PFSK-1 (cell line): ENCODE data around the gene SIMC1.

Source experiments
- FOXP2 ChIP-seq: optimal IDR thresholded peaks from 2 replicates; pipeline ENCODE3; 2011; ENCODE audit warnings: borderline replicate concordance, control low read depth, inconsistent platforms; ENCODE audit not compliant: insufficient read depth; ENCODE audit errors: extremely low read length, extremely low read depth
- POLR2AphosphoS5 ChIP-seq: IDR thresholded peaks from 2 replicates; pipeline ENCODE4 v1.6.1; 2012; ENCODE audit warnings: low read depth, mild to moderate bottlenecking, control low read depth, low read length, moderate library complexity
- SIN3A ChIP-seq: IDR thresholded peaks from 2 replicates; pipeline ENCODE4 v1.6.1; 2012; ENCODE audit warnings: mild to moderate bottlenecking, low read length, moderate library complexity, borderline replicate concordance; ENCODE audit not compliant: insufficient read depth
- TAF1 ChIP-seq: IDR thresholded peaks from 2 replicates; pipeline ENCODE4 v1.6.1; 2012; ENCODE audit warnings: low read length, control low read depth, borderline replicate concordance; ENCODE audit not compliant: insufficient read depth
- TF ChIP-seq, protein P1 (sequence below), 2 experiments: IDR thresholded peaks; 2 replicates each; pipeline versions ENCODE4 v1.6.1 to v1.8.0; 2011 to 2012; ENCODE audit warnings: low read depth in 2 of 2, low read length in 2 of 2, control low read depth in 1 of 2, inconsistent platforms in 1 of 2, mild to moderate bottlenecking in 1 of 2, moderate library complexity in 1 of 2; ENCODE audit not compliant: insufficient read depth in 1 of 2

SIMC1 gene

DNA sequence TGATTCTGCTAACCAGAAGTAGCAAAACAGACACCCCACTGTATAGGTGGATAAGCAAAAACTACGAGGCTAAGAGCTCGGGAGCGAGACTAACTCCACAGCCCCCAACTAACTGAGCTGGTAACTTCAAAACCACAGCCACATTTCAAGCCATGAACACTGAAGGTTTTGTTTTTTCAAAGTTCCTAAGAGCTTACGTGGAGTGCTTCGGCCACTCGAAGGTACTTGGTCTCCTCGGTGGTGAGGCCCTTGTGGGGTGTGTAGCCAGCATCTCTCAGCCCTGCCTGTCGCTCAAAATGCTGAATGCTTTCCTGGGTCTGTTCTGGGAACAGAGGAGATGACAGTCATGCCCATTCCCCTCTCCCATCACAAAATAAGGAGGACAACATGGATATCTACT lies 112.2 kb downstream of the SIMC1 start:
- TF ChIP-seq SIN3A = no peak
- no peak for TF ChIP-seq FOXP2
- TF ChIP-seq, protein P1, sequence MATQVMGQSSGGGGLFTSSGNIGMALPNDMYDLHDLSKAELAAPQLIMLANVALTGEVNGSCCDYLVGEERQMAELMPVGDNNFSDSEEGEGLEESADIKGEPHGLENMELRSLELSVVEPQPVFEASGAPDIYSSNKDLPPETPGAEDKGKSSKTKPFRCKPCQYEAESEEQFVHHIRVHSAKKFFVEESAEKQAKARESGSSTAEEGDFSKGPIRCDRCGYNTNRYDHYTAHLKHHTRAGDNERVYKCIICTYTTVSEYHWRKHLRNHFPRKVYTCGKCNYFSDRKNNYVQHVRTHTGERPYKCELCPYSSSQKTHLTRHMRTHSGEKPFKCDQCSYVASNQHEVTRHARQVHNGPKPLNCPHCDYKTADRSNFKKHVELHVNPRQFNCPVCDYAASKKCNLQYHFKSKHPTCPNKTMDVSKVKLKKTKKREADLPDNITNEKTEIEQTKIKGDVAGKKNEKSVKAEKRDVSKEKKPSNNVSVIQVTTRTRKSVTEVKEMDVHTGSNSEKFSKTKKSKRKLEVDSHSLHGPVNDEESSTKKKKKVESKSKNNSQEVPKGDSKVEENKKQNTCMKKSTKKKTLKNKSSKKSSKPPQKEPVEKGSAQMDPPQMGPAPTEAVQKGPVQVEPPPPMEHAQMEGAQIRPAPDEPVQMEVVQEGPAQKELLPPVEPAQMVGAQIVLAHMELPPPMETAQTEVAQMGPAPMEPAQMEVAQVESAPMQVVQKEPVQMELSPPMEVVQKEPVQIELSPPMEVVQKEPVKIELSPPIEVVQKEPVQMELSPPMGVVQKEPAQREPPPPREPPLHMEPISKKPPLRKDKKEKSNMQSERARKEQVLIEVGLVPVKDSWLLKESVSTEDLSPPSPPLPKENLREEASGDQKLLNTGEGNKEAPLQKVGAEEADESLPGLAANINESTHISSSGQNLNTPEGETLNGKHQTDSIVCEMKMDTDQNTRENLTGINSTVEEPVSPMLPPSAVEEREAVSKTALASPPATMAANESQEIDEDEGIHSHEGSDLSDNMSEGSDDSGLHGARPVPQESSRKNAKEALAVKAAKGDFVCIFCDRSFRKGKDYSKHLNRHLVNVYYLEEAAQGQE (IDR thresholded peaks at IDR 0.05; ENCODE audit: insufficient read depth in 1 of 2, low read depth in 2 of 2, low read length in 2 of 2) = no peak
- TF ChIP-seq TAF1 = no peak
- no peak for TF ChIP-seq POLR2AphosphoS5

DNA sequence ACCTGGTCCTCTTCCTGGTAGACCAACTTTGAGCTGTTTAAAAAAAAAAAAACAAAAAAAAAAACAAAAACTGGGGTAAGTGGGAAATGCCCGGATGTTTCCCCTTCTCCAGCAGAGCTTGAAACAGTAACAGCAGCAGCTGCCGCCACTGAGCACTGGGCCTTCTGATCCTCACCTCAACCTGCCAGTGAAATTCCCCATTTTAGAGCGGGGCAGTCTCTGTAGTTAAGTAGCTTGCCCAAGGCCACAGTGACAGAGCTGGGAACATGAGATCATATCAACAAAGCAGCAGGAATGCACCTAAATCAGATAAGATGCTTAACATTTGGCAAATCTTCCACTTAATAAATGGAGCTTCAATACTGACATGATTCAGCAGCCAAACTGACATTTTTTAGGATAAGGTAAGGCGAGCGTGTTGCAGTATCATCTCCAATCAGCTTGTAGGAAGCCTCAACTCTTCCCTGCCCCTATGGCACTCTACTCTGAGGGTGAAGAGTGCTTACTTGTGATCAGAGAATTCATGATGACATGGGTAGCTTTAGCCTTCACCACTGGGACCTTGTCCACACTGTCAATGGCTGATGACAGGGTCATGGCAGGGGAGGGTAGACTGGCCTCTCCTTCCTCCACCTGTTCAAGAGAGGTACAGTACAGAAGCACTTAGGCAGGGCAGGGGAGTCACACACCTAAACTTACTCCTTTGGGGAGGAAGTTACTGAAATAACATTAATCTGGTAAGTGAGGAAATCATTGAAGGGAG lies 114.1 kb downstream of the SIMC1 start:
- TF ChIP-seq, protein P1 (IDR thresholded peaks at IDR 0.05; ENCODE audit: insufficient read depth in 1 of 2, low read depth in 2 of 2, low read length in 2 of 2) = no peak
- TF ChIP-seq SIN3A = no peak

DNA sequence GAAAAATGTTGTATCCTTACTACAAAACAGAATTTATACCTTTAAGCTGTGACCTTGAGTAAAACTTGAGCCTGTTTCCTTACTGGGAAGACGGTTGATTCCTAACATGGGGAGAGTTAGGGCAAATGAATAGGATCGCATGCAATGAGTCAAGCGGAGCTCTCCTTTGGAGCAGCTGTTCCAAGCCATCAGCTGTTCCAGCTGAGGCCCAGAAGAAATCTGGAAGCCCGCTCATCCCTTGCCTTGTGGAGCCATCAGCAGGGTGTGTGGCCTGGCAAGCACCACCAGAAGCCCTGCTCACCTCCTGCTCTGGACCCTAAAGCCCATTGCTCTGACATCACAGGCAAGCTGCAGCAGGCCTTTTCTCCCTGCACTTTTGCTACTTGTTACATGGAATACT lies 115.3 kb downstream of the SIMC1 start:
- no peak for TF ChIP-seq SIN3A
- TF ChIP-seq FOXP2 = no peak
- no peak for TF ChIP-seq TAF1
- TF ChIP-seq, protein P1 (IDR thresholded peaks at IDR 0.05; ENCODE audit: insufficient read depth in 1 of 2, low read depth in 2 of 2, low read length in 2 of 2) = no peak
- TF ChIP-seq POLR2AphosphoS5 = no peak

DNA sequence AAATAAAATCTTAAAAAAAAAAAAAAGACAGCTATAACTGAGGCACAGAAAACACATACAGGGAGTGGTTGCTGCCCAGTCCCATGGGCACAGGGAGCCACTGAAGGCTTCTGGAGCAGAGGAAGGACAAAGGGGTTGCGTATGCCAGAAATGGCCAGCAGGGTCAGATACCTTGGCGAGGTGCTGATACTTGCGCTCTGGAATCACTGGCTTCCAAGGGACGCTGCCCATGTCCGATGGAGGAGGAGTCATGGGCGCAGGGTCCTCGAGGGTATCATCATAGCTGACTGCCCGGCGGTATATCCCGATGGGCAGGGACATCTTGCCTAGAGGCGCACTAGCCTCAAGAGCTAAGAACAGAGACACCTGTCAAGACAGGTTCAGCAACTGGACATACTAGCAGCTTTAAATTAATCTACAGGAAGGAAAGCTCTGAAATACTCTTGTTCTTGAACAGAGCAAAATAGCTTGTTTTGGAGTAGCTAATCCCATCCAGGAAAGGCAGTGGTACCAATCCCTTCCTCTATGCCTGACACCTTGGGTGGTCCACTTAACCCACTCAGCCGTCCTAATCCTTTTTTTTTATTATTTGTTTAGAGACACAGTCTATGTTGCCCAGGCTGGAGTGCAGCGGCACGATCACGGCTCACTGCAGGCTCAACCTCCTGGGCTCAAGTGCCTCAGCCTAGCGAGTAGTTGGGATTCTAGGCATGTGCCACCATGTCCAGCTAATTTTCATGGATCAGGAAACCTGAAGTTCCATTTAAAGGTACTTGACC lies 117.4 kb downstream of the SIMC1 start:
- TF ChIP-seq FOXP2 (no peak), SIN3A (no peak), TAF1 (no peak), POLR2AphosphoS5 (no peak)
- TF ChIP-seq, protein P1 (IDR thresholded peaks at IDR 0.05; ENCODE audit: insufficient read depth in 1 of 2, low read depth in 2 of 2, low read length in 2 of 2) = no peak
